Measurements from ENCODE around the gene PSMB7. TPM values are rescaled to one million over a fixed set of nuclear protein-coding genes. Genes with fewer than 3 reads are reported as not detected.

PSMB7 gene
- total RNA-seq, 1 donor from 2014 or later, result 108 TPM

DNA sequence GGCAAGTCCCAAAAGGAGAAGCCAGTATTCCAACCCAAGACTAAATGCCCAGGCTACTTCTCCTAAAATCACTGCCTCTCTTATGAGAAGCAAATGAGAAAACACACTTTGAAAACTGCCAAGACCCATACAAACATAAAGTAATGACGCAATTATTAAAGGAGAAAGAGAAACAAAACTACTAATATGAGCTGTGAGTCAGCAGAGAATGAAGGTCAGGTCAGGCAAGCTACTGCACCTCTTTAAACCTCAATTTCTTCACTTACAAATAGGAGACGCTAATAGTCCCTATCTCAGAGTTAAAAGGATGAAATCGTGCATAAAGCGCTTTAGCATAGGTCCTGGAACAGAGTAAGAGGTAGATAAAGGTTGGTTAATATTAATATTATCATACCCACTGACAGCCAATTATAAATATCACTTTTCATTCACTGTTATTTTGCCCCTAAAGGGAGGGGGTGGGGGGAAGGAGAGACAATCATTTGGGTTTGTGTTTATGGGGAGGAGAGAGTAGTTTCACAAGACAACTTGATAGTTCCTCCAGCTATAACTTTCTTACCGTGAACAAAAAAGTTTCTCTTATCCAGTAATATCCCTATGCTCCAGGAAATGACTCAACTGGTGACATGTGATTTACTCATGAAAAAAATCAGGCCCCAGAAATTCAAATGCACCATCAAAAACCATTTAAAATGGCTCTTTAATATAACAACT, 3.6 kb downstream of the PSMB7 start:
- no peak for DNase-seq (ENCODE audit: low spot score)
- peaks cover 35% of the 10 kb centered on the region for H3K36me3 Mint-ChIP-seq (ENCODE audit: low read depth)
- peak overlapping the region; percentile 72 for H3K27ac Mint-ChIP-seq (ENCODE audit: unreplicated experiment)
- TF ChIP-seq, protein P1, sequence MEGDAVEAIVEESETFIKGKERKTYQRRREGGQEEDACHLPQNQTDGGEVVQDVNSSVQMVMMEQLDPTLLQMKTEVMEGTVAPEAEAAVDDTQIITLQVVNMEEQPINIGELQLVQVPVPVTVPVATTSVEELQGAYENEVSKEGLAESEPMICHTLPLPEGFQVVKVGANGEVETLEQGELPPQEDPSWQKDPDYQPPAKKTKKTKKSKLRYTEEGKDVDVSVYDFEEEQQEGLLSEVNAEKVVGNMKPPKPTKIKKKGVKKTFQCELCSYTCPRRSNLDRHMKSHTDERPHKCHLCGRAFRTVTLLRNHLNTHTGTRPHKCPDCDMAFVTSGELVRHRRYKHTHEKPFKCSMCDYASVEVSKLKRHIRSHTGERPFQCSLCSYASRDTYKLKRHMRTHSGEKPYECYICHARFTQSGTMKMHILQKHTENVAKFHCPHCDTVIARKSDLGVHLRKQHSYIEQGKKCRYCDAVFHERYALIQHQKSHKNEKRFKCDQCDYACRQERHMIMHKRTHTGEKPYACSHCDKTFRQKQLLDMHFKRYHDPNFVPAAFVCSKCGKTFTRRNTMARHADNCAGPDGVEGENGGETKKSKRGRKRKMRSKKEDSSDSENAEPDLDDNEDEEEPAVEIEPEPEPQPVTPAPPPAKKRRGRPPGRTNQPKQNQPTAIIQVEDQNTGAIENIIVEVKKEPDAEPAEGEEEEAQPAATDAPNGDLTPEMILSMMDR (IDR thresholded peaks at IDR 0.05), result no peak
- peaks cover 36% of the 10 kb centered on the region for H3K4me1 Mint-ChIP-seq (ENCODE audit: low read depth)
- no peak overlapping the region for H3K4me3 Mint-ChIP-seq (ENCODE audit: unreplicated experiment)
- peaks cover 3% of the 10 kb centered on the region for H3K9me3 Mint-ChIP-seq (ENCODE audit: low read depth)
- H3K27me3 Mint-ChIP-seq (ENCODE audit: low read depth), result no peaks in the 10 kb centered on the region

DNA sequence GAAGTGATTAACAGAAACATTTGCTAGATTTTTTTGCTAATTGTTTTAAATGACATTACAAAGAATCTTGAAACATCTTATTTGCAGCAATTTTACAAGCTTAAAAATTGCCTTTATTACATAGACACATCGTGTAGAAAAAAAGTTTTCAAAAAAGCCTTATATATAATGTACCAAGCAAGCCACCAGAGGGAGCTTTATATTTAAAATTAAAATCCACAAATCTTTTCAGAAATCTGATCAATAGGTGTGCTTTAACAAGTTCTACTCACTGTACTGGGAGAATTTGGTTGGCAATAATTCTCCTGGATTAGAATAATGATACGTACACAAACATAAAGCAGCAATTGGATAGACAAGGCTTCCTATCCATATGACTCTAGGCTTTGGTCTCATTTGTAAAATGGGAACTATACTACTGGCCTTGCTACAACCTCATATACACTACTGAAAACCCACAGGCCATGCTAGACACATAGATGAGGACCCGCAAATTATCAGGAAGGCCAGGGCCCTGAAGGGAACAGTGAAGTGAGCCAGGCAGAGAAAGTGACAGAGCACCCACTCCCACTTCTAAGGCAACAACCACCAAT, 4.8 kb downstream of the PSMB7 start:
- Mint-ChIP-seq H3K36me3 (ENCODE audit: low read depth) (peaks cover 39% of the 10 kb centered on the region), H3K9me3 (ENCODE audit: low read depth) (peaks cover under 1% of the 10 kb centered on the region), H3K27me3 (ENCODE audit: low read depth) (no peaks in the 10 kb centered on the region), H3K4me3 (ENCODE audit: unreplicated experiment) (no peak overlapping the region), H3K27ac (ENCODE audit: unreplicated experiment) (peak overlapping the region; percentile 3), H3K4me1 (ENCODE audit: low read depth) (peaks cover 32% of the 10 kb centered on the region)
- TF ChIP-seq, protein P1 (IDR thresholded peaks at IDR 0.05), result peak; percentile 81
- DNase-seq (ENCODE audit: low spot score), result no peak

DNA sequence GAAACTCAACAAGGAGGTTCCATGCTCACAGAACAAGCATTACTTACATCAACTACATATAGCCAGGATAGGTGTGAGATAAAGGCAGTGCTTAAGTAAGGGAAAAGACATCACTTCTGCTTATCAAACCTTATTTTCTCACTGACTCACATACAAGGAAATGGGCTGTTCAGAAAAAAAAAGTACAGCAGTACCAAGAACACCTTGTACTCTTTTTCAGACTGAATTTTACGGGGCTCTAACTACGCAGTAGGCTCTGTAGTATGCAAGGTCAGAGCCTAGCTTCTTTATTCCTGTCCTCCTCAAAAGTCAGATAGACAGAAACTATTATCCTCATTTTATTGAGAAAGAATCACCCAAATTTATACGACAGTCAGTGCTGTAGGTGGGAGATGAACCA, 5.8 kb downstream of the PSMB7 start:
- Mint-ChIP-seq H3K4me1 (ENCODE audit: low read depth) (peaks cover 30% of the 10 kb centered on the region), H3K27me3 (ENCODE audit: low read depth) (no peaks in the 10 kb centered on the region), H3K4me3 (ENCODE audit: unreplicated experiment) (no peak overlapping the region), H3K27ac (ENCODE audit: unreplicated experiment) (no peak overlapping the region), H3K9me3 (ENCODE audit: low read depth) (no peaks in the 10 kb centered on the region), H3K36me3 (ENCODE audit: low read depth) (peaks cover 43% of the 10 kb centered on the region)
- TF ChIP-seq, protein P1 (IDR thresholded peaks at IDR 0.05), result no peak
- no peak for DNase-seq (ENCODE audit: low spot score)

DNA sequence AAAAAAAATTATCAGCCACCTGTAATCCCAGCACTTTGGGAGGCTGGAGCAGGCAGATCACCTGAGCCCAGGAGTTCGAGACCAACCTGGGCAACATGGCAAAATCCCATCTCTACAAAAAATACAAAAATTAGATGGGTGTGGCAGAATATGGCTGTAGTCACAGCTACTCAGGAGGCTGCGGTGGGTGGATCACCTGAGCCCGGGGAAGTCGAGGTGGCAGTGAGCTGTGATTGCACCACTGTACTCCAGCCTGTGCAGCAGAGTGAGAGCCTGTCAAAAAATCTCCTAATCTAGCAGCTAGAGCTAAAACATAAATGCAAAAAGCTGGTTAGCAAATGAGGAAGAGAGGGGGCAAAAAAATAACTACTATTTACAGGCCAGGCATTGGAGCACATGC, 12.0 kb downstream of the PSMB7 start:
- H3K4me3 Mint-ChIP-seq (ENCODE audit: unreplicated experiment), result no peak overlapping the region
- H3K27ac Mint-ChIP-seq (ENCODE audit: unreplicated experiment), result no peak overlapping the region
- H3K27me3 Mint-ChIP-seq (ENCODE audit: low read depth), result no peaks in the 10 kb centered on the region
- TF ChIP-seq, protein P1 (IDR thresholded peaks at IDR 0.05), result no peak
- H3K9me3 Mint-ChIP-seq (ENCODE audit: low read depth), result no peaks in the 10 kb centered on the region
- peaks cover 26% of the 10 kb centered on the region for H3K4me1 Mint-ChIP-seq (ENCODE audit: low read depth)
- no peak for DNase-seq (ENCODE audit: low spot score)
- peaks cover 32% of the 10 kb centered on the region for H3K36me3 Mint-ChIP-seq (ENCODE audit: low read depth)

DNA sequence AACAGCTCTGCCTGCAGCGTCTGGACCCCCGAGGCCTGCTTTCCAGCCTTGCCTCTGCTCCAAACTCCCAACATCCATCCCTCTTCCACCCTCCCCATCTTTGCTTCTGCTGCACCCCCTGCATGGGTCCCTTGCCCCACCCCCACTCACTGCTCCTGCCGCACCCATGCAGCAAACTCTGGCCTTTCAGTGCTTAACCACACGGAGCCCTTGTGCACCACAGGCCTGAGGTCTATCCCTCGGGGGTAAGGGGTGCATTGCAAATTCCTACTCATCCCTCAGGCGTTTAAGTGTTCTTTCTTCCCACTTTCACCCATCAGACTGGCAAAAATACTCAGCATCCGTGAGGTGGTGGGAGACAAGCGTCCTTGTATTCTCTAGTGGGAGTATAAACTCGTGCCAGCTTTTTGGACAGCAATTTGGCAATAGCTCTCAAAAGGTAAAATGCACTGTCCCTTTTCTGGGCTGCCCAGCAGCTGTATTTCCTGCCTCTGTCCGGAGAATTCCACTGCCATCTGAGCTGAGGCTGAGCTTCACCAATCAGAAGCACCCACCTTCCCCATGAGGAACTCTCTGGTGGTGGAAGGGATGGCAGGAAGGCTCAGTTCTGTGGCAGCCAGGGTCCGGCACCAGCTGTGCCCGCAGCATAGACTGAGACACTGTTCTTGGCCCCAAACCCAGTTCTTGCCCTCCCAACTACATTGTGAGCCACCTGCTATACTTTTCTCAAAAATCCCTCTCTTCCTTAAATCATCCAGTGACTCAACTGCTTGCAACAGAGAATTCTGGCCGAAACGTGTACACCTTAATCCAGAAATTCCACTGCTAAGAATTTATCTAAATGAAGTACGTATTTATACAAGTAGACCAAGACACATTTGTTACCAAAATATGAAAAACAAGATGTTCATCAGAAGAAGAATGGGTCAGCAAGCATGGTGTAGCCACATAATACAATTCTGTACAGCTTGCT, 15.0 kb downstream of the PSMB7 start:
- TF ChIP-seq, protein P1 (IDR thresholded peaks at IDR 0.05), result no peak
- H3K4me1 Mint-ChIP-seq (ENCODE audit: low read depth), result peaks cover 26% of the 10 kb centered on the region
- H3K27me3 Mint-ChIP-seq (ENCODE audit: low read depth), result no peaks in the 10 kb centered on the region
- H3K4me3 Mint-ChIP-seq (ENCODE audit: unreplicated experiment), result no peak overlapping the region
- no peaks in the 10 kb centered on the region for H3K9me3 Mint-ChIP-seq (ENCODE audit: low read depth)
- H3K36me3 Mint-ChIP-seq (ENCODE audit: low read depth), result peaks cover 21% of the 10 kb centered on the region
- DNase-seq (ENCODE audit: low spot score), result no peak
- peak overlapping the region; percentile 41 for H3K27ac Mint-ChIP-seq (ENCODE audit: unreplicated experiment)
